Stimulated activated CD8-positive, alpha-beta memory T cell treated with anti-CD3 and anti-CD28 coated beads, Interleukin-12 subunit alpha, Interleukin-12 subunit beta, amount 100 ng/mL, for 24 hours (primary cell): ENCODE data around the gene LTBP1.

ENCODE experiments used
- DNase-seq: peaks from one replicate; pipeline ENCODE4 v3.0.0-alpha.2; 2020; ENCODE audit errors: extremely low read depth

LTBP1 gene

GRCh38 chr2:33116799-33117198 is 170.0 kb downstream of the LTBP1 start:
- DNase-seq: no peak

- DNase-seq: no peak
Observed at GRCh38 chr2:33118651-33119050, 171.9 kb downstream of the LTBP1 start.

GRCh38 chr2:33121416-33121815 is 174.7 kb downstream of the LTBP1 start:
- DNase-seq: no peak

GRCh38 chr2:33121925-33122324 is 175.2 kb downstream of the LTBP1 start:
- DNase-seq: no peak

GRCh38 chr2:33122726-33123125 is 176.0 kb downstream of the LTBP1 start:
- no peak for DNase-seq

- DNase-seq: no peak
Observed at GRCh38 chr2:33123216-33123615, 176.5 kb downstream of the LTBP1 start.

GRCh38 chr2:33126552-33126951 is 179.8 kb downstream of the LTBP1 start:
- DNase-seq: no peak

GRCh38 chr2:33126958-33127357 is 180.2 kb downstream of the LTBP1 start:
- no peak for DNase-seq

GRCh38 chr2:33129263-33130053 is 182.7 kb downstream of the LTBP1 start:
- DNase-seq: no peak

GRCh38 chr2:33130054-33130447 is 183.3 kb downstream of the LTBP1 start:
- DNase-seq: no peak

GRCh38 chr2:33130544-33130943 is 183.8 kb downstream of the LTBP1 start:
- no peak for DNase-seq

- no peak for DNase-seq
Observed at GRCh38 chr2:33131111-33131510, 184.4 kb downstream of the LTBP1 start.

GRCh38 chr2:33131749-33132148 is 185.0 kb downstream of the LTBP1 start:
- DNase-seq: no peak

GRCh38 chr2:33133454-33133952 is 186.8 kb downstream of the LTBP1 start:
- no peak for DNase-seq

GRCh38 chr2:33134086-33134771 is 187.5 kb downstream of the LTBP1 start:
- DNase-seq: no peak

GRCh38 chr2:33134791-33135560 is 188.2 kb downstream of the LTBP1 start:
- no peak for DNase-seq

- no peak for DNase-seq
Observed at GRCh38 chr2:33135645-33136044, 188.9 kb downstream of the LTBP1 start.

- no peak for DNase-seq
Observed at GRCh38 chr2:33136056-33136455, 189.3 kb downstream of the LTBP1 start.

- DNase-seq: no peak
Observed at GRCh38 chr2:33136566-33136965, 189.8 kb downstream of the LTBP1 start.

GRCh38 chr2:33137331-33137730 is 190.6 kb downstream of the LTBP1 start:
- no peak for DNase-seq

- DNase-seq: no peak
Observed at GRCh38 chr2:33139949-33140348, 193.2 kb downstream of the LTBP1 start.

GRCh38 chr2:33141476-33141875 is 194.7 kb downstream of the LTBP1 start:
- no peak for DNase-seq
